Activated B cell treated with CpG ODN at 0.5 μM for 24 hours (primary cell): Measurements from ENCODE around the gene CLCN1. TPM values are rescaled to one million over a fixed set of nuclear protein-coding genes. Genes with fewer than 3 reads are reported as not detected.

Experiments used
- ATAC-seq: fragments of 200-7000 bp; cut with Tn5 transposase; one replicate; pipeline ENCODE4 v1.10.0; 2021; ENCODE audit warnings: low read depth, mild to moderate bottlenecking, moderate library complexity
- CTCF ChIA-PET: fragments of 350-600 bp; sonication (Branson Sonifier 250); formaldehyde crosslinking; loops from one replicate; lab custom pipeline; 2021; ENCODE audit warnings: antibody characterized with exemption; lab: Charles Lee
- POLR2A ChIA-PET: fragments of 350-600 bp; sonication (Branson Sonifier 250); formaldehyde crosslinking; loops from one replicate; lab custom pipeline; 2021; ENCODE audit warnings: antibody characterized with exemption; lab: Charles Lee
- DNase-seq: peaks from one replicate; pipeline ENCODE4 v3.0.0; 2022
- H3K27ac Mint-ChIP-seq: one replicate; pipeline ENCODE4 v1.8.0; 2020; ENCODE audit warnings: mixed read lengths
- H3K27me3 Mint-ChIP-seq: one replicate; pipeline ENCODE4 v1.8.0; 2021; ENCODE audit warnings: mixed read lengths
- H3K36me3 Mint-ChIP-seq: one replicate; pipeline ENCODE4 v1.8.0; 2021; ENCODE audit warnings: low read depth, mixed read lengths
- H3K4me1 Mint-ChIP-seq: one replicate; pipeline ENCODE4 v1.8.0; 2021; ENCODE audit warnings: mixed read lengths
- H3K4me3 Mint-ChIP-seq: one replicate; pipeline ENCODE4 v1.8.0; 2020; ENCODE audit warnings: mild to moderate bottlenecking, mixed read lengths
- H3K9me3 Mint-ChIP-seq: one replicate; pipeline ENCODE4 v1.8.0; 2020; ENCODE audit warnings: mixed read lengths
- CTCF ChIP-seq: fragments of 200-600 bp; IDR thresholded peaks from one replicate; pipeline ENCODE4 v1.8.0; 2022; ENCODE audit warnings: antibody characterized with exemption, mild to moderate bottlenecking
- intact Hi-C: fragments of 100-400 bp; cut with micrococcal nuclease; formaldehyde crosslinking; loops from one replicate; pipeline ENCODE4 v1.15.1; 2024
- total RNA-seq: library from RNA; stranded (reverse); gene quantifications from 2 replicates; pipeline ENCODE4 v1.2.3, GENCODE V29; 2022

Gene CLCN1
- total RNA-seq, 1 donor from 2014 or later, result not detected

GRCh38 chr7:143280160-143280559, 35.8 kb upstream of the CLCN1 start:
- ChIA-PET CTCF (interaction anchor here (0.9 to 2.0 kb wide), 5 partner anchors 8 to 39 kb away, joined by 4 to 9 read pairs (median 4); no protein-coding TSS in a partner anchor), POLR2A (interaction anchor here (1.2 to 1.6 kb wide), 2 partner anchors 8 to 17 kb away, joined by 4 to 9 read pairs; partner anchors contain the start of genes CASP2 and GSTK1)
- DNase-seq, result no peak
- no peak for TF ChIP-seq CTCF
- Mint-ChIP-seq H3K4me1 (peaks cover 33% of the 10 kb centered on the region), H3K36me3 (no peaks in the 10 kb centered on the region), H3K9me3 (no peaks in the 10 kb centered on the region), H3K4me3 (no peak overlapping the region), H3K27me3 (no peaks in the 10 kb centered on the region), H3K27ac (peak overlapping the region; percentile 55)
- ATAC-seq, result no peak
- intact Hi-C loops, result loop anchor here (10.0 kb wide), 3 partner anchors 425 to 1555 kb away; partner anchors contain the start of genes EPHB6, TCAF1 and TPK1

- ATAC-seq, result no peak
- intact Hi-C loops, result loop anchor here (10.0 kb wide), 3 partner anchors 426 to 1554 kb away; partner anchors contain the start of genes EPHB6, TCAF1 and TPK1
- Mint-ChIP-seq H3K9me3 (no peaks in the 10 kb centered on the region), H3K4me3 (no peak overlapping the region), H3K27ac (no peak overlapping the region), H3K36me3 (no peaks in the 10 kb centered on the region), H3K27me3 (no peaks in the 10 kb centered on the region), H3K4me1 (peaks cover 33% of the 10 kb centered on the region)
- CTCF ChIA-PET, result interaction anchor here (0.9 to 2.0 kb wide), 3 partner anchors 19 to 40 kb away, joined by 4 to 9 read pairs (median 4); no protein-coding TSS in a partner anchor
- POLR2A ChIA-PET, result interaction anchor here (1.2 kb wide), 1 partner anchor 8 kb away, joined by 4 read pairs; the partner anchor contains the start of gene CASP2
- no peak for DNase-seq
- TF ChIP-seq CTCF, result no peak
These were observed 35.3 kb upstream of the CLCN1 start for GRCh38 chr7:143280566-143280965.

- ChIA-PET CTCF (no interaction called here), POLR2A (no interaction called here)
- DNase-seq (no peak), ATAC-seq (no peak)
- Mint-ChIP-seq H3K4me1 (peaks cover 33% of the 10 kb centered on the region), H3K4me3 (no peak overlapping the region), H3K36me3 (no peaks in the 10 kb centered on the region), H3K27ac (no peak overlapping the region), H3K9me3 (no peaks in the 10 kb centered on the region), H3K27me3 (no peaks in the 10 kb centered on the region)
- no peak for TF ChIP-seq CTCF
- intact Hi-C loops, result loop anchor here (10.0 kb wide), 3 partner anchors 427 to 1553 kb away; partner anchors contain the start of genes EPHB6, TCAF1 and TPK1
These were observed 34.4 kb upstream of the CLCN1 start for GRCh38 chr7:143281529-143281928.

GRCh38 chr7:143282124-143282523, 33.8 kb upstream of the CLCN1 start:
- ATAC-seq, result no peak
- no peaks in the 10 kb centered on the region for H3K9me3 Mint-ChIP-seq
- POLR2A ChIA-PET, result no interaction called here
- H3K36me3 Mint-ChIP-seq, result no peaks in the 10 kb centered on the region
- intact Hi-C loops, result loop anchor here (2.0 to 10.0 kb wide), 4 partner anchors 15 to 1553 kb away; partner anchors contain the start of genes EPHB6, TCAF1 and TPK1
- H3K27me3 Mint-ChIP-seq, result no peaks in the 10 kb centered on the region
- CTCF ChIA-PET, result interaction anchor here (1.8 kb wide), 1 partner anchor 42 kb away, joined by 7 read pairs; no protein-coding TSS in a partner anchor
- H3K27ac Mint-ChIP-seq, result no peak overlapping the region
- H3K4me1 Mint-ChIP-seq, result peaks cover 33% of the 10 kb centered on the region
- TF ChIP-seq CTCF, result no peak
- no peak for DNase-seq
- H3K4me3 Mint-ChIP-seq, result no peak overlapping the region

GRCh38 chr7:143283381-143283780, 32.5 kb upstream of the CLCN1 start:
- ChIA-PET POLR2A (interaction anchor here (1.9 kb wide), 1 partner anchor 20 kb away, joined by 7 read pairs; the partner anchor contains the start of gene GSTK1), CTCF (interaction anchor here (0.7 to 1.8 kb wide), 3 partner anchors 16 to 68 kb away, joined by 3 to 7 read pairs (median 4); no protein-coding TSS in a partner anchor)
- peaks cover 40% of the 10 kb centered on the region for H3K4me1 Mint-ChIP-seq
- no peaks in the 10 kb centered on the region for H3K9me3 Mint-ChIP-seq
- peak overlapping the region; percentile 59 for H3K4me3 Mint-ChIP-seq
- ATAC-seq (no peak), DNase-seq (no peak)
- H3K27ac Mint-ChIP-seq, result peak overlapping the region; percentile 80
- intact Hi-C loops, result loop anchor here (2.0 to 10.0 kb wide), 4 partner anchors 13 to 1551 kb away; partner anchors contain the start of genes EPHB6, TCAF1 and TPK1
- H3K27me3 Mint-ChIP-seq, result no peaks in the 10 kb centered on the region
- no peak for TF ChIP-seq CTCF
- H3K36me3 Mint-ChIP-seq, result peaks cover 3% of the 10 kb centered on the region
